ENCODE results near the gene REEP6. TPM values are rescaled to one million over a fixed set of nuclear protein-coding genes. Genes with fewer than 3 reads are reported as not detected.
A peak's percentile ranks its signal among the peaks of the same experiment; 100 is the strongest.
"Not testable (repeated sequence)": the region's sequence is repeated elsewhere in the genome, so short reads cannot be mapped to it uniquely, and the experiment has no call there.

REEP6 gene
- polyA plus RNA-seq, 4 donors, result 12.5 to 24.8 (median 18.2) TPM

DNA sequence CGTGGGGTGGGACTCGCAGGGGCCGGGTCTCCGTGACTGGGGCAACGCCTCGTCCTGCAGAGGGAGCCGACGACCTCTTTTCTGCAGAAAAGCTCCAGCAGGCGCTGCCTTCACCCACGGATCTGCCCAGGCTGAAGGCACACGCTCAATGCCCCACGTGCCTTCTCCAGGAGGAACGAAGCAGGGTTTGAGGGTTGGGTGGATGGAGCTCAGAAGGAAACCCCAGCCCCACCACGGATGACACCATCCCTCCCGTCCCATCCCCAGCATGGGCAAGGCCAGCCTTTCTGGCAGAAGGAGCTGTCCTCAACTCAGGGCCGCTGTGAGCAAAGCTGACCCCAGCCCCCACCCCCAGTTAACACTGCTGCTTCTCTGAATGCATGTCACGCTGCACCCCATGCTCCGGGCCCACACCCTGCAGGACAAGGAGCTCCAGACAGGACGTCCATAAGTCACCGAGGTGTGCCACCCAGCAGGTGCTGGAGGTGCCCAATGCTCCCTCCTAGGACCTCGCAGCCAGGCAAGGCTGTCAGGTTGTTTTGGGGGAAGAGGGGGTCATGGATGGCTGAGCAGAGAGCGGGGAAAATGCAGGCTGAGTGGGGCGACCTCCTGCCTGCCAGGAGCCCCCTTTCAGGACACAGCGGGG is 19.3 kb upstream of the REEP6 start:
- no peak for DNase-seq (ENCODE audit: low read depth in 4 of 4, low spot score in 2 of 4)

DNA sequence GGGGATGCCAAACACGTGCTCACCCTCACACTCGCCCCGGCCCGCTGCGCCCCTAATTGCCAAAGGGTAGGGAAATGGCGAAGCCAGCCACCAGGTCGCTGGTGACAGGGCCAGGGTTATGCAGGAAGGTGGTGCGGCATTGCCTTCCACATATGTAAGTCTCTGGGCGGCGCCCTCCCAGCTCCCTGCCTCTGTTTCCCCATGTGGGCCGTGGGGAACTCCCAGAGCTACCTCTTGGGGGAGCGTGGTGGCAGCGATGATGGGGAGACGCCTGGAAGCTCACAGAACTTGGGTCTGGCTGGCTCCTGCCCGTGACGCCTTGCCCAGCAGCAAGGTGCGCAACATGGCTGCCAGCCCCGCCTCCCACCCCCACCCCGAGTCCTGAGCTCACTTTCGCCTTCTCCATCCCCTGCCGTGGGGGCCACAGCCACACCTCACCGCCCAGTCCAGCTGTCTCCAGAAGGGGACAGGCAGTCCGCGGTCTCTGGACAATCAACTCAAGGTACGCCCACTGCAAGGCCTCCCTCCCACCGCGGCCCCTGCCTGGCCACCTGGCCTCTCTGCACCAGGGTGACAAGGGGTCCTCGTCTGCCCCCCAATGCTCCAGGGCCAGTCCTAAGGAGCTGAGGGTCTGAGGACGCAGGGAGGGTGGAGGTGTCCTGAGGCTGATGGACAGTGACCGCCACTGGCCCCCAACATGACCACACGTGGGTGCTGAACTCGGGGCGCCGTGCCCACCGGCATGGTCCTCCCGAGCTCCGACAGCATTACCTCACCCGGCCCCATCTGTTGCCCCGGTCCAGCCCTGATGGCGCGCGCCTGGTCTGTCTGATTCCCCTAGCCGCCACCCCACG is 18.5 kb upstream of the REEP6 start:
- DNase-seq (ENCODE audit: low read depth in 4 of 4, low spot score in 2 of 4), result no peak

DNA sequence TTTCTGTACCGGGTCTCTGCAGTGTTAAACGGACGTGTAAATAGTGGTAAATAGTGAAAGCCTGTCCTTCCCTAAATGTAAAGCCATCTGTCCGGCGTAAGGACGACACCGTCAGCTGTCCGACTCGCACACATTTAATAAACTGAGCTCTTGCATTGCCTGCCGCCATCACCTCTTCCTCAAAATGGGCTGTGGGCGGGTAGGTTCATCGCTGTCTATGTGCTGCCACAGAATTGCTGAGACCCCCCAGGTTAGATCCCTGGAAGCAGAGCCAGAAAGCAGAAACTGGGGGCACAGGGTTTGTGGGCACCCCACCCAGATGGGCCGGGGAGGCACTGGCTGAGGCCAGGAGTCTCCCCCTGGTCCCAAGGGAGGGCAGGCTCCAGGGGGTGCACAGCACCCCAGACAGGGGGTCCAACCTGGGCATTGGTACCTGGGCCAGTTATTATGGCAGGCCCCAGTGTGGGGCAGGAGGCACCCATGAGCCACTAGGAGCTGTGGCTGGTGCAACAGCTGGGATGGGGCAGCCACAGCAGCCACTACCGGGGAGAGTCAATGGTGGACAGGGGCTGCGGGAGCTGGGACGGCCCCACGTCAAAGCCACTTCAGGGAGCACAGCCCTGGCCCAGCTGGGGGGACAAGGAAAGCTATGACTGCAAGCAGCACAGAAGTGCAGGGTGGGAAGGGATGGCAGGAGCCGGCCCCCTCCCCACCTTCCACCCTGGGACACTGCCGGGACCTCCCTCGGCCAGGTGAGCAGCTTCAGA is 17.7 kb upstream of the REEP6 start:
- no peak for DNase-seq (ENCODE audit: low read depth in 4 of 4, low spot score in 2 of 4)

DNA sequence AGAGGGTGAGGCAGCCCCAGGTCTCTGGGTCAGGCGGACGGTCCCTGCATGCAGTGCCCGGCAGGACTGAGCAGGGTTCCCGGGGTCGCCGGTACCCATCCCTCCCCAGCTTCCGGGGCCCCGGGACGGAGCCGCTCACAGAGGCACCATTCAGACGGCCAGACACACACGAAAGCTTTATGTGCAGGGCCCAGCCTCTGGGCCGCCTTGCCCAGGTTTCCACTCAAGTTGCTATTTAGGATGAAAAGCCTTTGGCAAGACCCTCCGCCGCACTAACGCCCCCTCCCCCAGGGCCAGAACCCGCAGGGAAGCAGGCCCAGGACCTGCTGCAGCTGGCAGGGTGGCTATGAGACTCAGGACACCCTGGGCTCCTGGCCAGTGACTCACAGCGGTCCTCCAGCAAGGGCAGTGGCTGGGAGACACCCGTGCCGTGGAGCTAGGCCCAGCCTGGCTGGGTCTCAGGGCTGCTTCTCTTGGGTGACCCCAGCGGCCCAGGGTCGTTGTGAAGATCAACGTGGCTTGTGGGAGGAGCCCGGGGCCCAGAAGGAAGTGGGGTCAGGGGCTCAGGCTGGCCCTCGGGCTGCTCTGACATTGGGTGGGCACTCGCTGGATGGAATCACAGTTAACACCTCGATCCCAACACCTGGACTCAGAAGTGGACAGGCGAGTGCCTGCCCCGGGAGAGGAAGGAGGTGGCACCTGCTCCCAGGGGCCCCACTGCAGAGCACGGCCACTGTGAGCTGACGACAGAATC is 16.8 kb upstream of the REEP6 start:
- DNase-seq (ENCODE audit: low read depth in 4 of 4, low spot score in 2 of 4), result no peak

DNA sequence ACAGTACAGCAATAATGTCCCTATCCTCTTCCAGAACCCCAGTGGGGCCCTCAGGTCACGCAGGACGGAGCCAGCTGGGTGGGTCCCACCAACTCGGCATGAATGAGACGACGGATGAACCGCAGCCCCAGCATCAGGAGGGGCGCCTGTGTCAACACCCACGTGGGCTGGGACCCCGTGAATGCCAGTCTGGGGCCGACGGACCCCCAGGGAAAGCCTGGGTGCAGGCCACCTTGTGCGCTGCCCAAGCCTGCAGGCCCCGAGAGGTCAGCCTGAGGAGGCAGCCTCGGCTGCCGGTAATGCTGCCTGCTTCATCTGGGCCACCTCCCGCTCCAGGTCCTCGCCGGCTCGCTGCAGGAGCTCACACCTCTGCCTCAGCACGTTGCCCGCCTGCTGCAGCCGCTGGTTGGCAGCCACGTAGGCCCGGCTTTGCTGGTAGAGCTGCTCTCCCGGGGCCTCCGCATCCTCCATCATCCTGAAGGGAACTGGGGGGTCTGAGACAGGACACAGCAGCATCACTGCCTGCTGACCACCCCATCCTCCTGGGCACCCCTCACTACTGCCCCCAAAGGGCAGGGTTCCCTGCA is 16.1 kb upstream of the REEP6 start:
- DNase-seq (ENCODE audit: low read depth in 4 of 4, low spot score in 2 of 4), result no peak

DNA sequence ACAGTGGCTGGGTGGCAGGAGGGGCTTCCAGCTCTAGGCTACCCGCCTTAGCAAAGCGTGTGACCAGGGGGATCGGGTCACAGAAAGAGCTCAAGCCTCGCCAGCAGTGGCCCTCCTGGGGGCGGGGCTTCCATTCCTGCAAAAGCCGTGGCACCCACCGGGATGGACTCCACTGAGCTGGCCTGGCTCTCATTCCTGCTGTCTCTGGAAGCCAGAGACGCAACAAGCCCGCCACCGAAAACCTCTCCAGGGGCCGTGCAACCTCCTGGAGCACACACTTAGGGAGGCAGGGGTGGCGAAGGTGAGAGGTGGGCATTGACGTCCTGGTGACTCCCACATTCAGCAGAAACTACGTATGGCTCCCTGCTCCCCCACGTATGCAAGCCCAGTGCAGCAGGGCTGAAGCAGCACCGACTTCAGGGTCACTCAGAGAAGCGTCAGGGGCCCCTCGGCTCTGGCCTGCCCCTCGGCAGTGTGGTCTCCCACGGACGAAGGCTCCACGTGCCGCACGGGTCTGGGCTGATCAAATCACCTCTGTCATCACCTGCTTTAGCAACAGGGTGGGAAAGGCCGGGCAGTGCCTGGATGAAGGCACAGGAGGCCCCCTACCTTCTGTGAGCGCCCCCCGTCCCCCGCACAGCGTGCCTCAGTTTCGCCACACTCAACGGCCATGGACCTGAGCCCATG is 15.1 kb upstream of the REEP6 start:
- DNase-seq (ENCODE audit: low read depth in 4 of 4, low spot score in 2 of 4), result no peak

DNA sequence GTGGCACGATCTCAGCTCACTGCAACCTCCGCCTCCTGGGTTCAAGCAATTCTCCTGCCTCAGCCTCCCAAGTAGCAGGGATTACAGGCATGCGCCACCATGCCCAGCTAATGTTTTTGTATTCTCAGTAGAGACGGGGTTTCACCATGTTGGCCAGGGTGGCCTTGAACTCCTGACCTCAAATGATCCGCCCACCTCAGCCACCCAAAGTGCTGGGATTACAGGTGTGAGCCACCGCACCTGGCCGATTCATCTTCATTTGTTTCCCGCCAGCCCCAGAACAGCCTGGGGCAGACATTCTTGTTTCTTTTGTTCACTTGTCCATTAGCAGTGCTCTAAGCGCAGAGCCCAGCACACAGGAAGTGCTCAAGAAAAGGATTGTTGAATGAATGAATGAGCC is 13.9 kb upstream of the REEP6 start:
- not testable (repeated sequence) for DNase-seq (ENCODE audit: low read depth in 4 of 4, low spot score in 2 of 4)

DNA sequence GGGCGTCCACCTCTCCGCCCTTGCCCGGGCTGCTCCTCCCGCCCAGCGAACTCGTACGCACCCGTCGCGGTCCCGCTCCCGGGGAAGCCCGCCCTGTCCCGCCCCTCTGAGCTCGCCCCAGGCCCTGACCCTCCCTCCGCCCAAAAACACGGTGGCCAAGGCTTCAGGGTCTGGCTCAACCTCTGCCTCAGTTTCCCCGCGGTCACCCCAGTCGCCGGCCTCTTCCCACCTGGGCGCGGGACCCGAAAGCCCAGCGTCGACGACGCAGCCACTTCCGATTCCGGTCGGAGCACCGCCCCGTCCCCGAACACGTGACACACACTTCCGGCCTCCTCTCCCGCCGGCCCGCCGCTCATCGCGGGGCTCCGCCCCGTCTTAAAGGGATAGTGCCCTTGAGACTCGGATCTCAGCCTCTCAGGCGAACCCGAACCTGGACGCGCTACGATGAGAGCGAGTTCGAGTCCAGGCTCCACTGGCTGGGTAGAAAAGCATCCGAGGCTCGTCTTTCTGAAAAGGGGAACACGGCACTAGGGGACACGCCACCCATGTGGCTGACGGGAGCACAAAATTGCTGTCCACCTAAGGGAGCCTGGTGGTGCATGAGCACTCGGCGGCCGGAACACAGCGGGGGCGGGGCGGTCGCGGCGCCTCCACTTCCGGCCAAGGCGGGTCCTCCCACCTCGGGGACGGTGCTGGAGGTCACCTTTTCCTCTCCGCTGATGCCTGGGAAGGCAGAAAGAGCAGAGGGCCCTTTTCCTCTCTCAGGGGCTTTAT is 11.9 kb upstream of the REEP6 start, which contains the start of gene C19orf25:
TSS of gene C19orf25 (minus strand) at position 282 of the 774 bp plus-strand sequence. CDS start 312 bp downstream, outside the sequence.
- DNase-seq (ENCODE audit: low read depth in 4 of 4, low spot score in 2 of 4), result peak; percentile 74 to 89 (median 82)

DNA sequence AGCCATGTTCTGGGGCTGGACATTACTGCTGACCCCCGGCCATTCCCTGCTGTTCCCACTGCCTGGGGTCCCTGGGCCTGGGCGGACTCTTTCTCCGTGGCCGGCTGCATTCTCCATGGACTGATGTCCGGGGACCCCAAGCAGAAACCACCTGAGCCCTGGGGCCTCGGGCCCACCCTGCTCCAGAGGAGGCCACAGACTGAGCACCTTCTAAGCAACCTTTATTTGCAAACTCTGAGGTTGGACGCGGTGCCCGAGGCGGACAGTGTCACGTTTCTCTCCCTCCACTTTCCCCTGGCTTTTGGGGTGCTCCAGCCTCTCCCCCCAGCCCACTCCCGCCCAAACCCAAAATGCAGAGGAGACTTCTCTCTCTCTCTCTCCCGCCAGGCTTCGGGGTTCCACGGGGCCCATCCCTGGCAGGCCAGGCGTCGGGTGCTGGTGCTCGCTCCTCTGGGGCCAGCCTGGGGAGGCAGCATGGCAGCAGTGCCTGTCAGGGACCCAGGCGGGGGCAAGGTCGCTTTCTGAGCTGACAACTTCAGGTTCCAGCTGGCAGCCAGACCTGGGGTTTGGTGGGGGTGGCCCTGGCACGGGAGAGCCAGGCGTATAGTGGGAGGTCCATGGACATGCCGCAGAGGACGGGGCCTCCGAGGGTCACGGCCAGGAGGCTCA is 9.6 kb upstream of the REEP6 start:
- no peak for DNase-seq (ENCODE audit: low read depth in 4 of 4, low spot score in 2 of 4)

DNA sequence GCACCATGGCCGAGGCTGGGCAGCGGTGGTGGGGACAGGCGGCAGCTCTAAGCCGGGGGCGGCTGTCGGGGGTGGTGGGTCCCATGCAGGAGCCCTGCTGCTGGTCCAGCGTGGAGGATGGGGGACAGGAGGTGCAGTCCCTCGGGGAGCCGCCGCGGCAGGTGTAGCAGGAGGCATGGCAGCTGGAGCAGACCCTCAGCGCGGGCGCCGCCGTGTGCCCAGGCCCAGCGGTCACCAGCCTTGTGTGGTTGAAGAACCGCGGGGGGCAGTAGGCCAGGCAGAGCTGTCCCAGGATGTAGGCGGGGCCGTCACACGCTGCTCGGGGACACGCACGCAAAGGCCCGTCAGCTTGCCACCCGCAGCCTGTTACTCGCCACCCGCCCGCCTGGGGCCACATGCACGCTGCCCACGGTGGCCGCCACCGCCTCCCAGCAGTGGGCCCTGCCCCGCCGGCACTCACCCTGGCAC is 9.1 kb upstream of the REEP6 start:
- no peak for DNase-seq (ENCODE audit: low read depth in 4 of 4, low spot score in 2 of 4)

DNA sequence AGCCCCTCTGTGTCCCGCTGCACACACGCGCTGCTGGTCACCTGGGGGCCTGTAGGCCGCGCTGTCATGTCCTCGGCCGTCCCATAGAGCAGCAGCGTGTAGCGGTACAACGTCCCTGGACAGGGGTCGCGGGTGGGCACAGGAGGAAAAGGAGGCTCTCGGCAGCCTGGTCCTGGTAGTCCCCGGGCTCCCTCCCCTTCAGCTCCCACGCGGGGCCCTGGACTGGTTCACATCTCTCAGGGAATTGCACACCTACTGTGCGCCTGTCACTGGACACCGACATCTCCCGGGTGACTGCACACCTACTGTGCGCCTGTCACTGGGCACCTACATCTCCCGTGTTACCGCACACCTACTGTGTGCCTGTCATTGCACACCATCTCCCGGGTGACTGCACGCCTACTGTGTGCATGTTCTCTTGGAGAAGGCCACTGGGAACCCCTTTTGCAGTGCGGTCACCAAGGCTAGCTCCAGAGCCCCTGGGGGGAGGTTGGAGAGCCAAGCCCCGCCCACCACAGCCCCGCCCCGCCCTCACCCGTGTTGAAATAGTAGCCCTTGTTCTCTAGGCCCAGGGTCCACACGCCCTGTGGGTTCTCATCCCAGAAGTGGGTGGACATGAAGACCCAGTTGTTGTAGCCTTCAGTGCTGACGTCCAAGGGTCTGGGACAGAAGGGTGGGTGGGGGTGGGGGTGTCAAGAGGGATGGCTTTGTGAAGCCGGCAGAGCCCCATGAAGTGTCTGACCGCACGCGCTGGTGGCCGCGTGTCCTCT is 8.4 kb upstream of the REEP6 start:
- no peak for DNase-seq (ENCODE audit: low read depth in 4 of 4, low spot score in 2 of 4)

DNA sequence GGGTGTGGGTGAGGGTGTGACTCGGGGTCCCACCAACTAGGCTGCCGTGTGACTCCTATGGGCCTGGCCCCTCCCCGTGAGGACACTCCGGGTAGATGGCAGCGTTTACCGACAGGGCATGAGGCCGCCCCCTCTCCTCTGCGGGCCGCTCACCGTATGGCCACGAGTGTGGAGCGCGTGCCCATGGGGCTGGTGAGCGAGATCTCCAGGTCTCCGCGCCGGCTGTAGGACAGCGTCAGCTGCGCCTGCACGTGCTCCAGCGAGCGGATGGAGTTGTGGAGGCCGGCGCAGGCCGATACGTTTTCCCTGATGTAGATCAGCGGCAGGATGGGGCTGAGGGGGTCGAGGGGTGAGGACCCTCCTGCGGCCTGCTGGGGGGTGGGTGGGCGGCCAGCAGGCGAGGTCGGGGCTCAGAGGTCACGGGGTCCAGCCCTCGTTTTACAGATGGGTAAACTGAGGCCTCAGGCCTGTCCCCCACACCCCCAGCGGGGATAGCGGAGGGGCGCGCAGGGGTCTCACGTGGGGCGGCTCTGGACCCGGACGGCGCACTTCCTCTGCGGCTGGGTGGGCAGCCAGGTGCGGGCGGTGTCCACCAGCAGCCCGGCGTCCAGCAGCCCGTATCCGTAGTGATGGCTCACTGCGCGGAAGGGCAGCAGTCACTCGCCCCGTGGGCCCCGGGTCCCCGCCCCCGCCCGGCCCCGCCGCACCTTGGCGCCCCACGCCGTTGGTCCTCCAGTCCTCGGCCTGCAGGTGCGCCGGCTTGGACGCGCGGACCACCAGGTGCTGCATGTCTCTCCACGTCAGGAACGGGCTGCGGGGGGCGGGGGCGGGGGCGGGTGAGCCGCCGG is 7.6 kb upstream of the REEP6 start:
- no peak for DNase-seq (ENCODE audit: low read depth in 4 of 4, low spot score in 2 of 4)

DNA sequence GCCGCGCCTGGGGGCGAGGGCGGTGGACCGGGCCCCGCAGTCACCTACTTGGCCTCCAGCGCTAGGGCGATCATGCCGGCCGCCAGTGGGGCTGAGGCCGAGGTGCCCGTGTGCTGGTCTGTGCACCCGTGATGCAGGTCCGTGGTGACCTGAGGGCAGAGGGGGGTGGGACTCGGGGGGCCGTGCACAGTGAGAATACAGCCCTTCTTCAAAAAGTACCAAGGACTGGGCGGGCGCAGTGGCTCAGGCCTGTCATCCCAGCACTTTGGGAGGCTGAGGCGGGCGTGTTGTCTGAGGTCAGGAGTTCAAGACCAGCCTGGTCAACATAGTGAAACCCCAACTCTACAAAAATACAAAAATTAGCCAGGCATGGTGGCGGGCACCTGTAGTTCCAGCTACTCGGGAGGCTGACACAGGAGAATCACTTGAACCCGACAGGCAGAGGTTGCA is 7.0 kb upstream of the REEP6 start:
- no peak for DNase-seq (ENCODE audit: low read depth in 4 of 4, low spot score in 2 of 4)

DNA sequence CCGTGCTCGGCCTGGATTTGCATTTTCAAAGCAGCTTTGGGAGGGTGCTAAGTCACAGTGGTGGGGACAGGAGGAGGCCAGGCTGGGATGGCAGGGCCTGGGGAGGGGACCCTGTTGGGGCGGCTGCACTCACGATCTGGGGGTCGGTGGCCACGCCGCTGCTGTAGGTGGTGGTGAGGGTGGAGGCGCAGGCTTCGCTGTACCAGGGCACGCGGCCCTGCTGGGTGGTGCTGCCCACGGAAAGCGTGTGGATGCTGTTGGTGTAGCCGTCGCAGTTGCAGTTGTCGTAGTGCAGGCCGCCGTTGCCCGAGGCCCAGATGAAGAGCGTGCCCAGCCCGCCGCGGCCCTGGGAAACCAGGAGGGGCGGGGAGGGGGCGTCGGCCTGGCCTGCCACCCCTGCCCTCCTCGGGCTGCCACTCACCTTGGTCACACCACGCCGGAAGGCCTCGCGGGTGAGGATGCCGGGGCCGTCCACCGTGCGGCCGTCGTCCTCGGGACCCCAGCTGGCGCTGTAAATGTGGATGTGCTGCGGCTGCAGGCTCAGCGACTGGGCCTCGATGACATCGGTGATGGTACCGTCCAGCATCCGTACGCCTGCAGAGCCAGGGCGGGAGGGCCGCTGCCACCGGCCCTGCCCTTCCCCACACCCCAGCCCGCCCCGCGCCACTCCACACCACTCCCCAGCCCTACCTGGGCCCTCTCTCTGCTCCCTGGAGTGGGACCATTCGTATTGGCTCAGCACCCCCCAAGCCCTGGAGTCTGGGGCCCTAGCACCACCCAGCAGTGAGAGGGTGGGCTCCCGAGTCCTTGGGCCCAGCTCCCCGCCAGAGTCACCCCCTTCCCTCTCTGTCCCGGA is 4.0 kb upstream of the REEP6 start:
- DNase-seq (ENCODE audit: low read depth in 4 of 4, low spot score in 2 of 4), result no peak

DNA sequence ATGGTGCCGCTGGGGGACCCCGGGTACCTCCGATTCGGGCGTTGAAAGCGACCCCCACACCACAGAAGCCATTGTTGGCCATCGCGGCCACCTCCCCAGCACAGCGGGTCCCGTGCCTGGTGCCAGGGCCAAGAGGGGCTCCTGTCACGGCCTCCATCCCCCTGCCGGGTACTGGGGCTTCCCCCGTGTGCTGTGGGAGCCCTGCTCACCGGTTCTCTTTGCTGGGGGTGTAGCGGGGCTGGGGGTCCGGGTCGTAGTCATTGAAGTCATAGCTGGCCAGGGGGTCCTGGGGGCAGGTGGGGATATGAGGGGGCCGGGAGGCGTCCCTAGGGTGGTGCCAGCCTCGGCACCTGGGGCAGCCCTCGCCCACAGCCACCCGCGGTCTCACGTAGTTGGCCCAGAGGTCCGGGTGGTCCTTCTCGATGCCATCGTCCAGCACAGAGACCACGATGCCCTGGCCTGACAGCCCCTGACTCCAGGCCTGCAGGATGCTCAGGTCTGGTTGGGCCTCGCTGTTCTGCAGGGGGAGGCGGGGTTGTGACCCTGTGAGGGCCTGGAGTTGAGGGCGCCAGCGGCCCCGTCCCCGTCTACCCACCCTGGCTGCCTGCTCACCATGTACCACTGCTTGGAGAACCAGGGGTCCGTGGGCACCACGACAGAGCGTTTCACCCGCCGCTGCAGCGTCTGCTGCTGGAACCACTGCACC is 3.3 kb upstream of the REEP6 start:
- DNase-seq (ENCODE audit: low read depth in 4 of 4, low spot score in 2 of 4), result no peak
